SJSA1 (cell line): ENCODE results near the gene GHRHR. TPM values are rescaled to one million over a fixed set of nuclear protein-coding genes. Genes with fewer than 3 reads are reported as not detected.

Source experiments
- DNase-seq, 2 experiments: peaks; one replicate each; pipeline ENCODE4 v3.0.0-alpha.2; 2015 to 2020; ENCODE audit warnings: low spot score in 2 of 2, low read depth in 1 of 2
- H3K27ac ChIP-seq: fragments of 250-450 bp; sonication (Bioruptor Pico); 2 replicates; pipeline ENCODE4 v1.5.1; 2020; ENCODE audit warnings: mild to moderate bottlenecking, moderate library complexity
- H3K27me3 ChIP-seq: fragments of 250-450 bp; sonication (Bioruptor Pico); replicated peaks from 2 replicates; pipeline ENCODE4 v1.5.1; 2020; ENCODE audit warnings: mild to moderate bottlenecking, moderate library complexity
- H3K36me3 ChIP-seq: fragments of 250-450 bp; sonication (Bioruptor Pico); 2 replicates; pipeline ENCODE4 v1.5.1; 2020; ENCODE audit warnings: mild to moderate bottlenecking
- H3K4me1 ChIP-seq: fragments of 250-450 bp; sonication (Bioruptor Pico); replicated peaks from 2 replicates; pipeline ENCODE4 v1.6.1; 2021; ENCODE audit warnings: mild to moderate bottlenecking
- H3K4me3 ChIP-seq: fragments of 250-450 bp; sonication (Bioruptor Pico); 2 replicates; pipeline ENCODE4 v1.5.1; 2020; ENCODE audit warnings: mild to moderate bottlenecking
- H3K9me3 ChIP-seq: fragments of 250-450 bp; sonication (Bioruptor Pico); replicated peaks from 2 replicates; pipeline ENCODE4 v1.5.1; 2020; ENCODE audit warnings: mild to moderate bottlenecking
- total RNA-seq: library from RNA; depleted of rRNA; stranded (reverse); fragments of >200 nt; shearing (Covaris generic); gene quantifications from 2 replicates; pipeline ENCODE4 v1.2.3, GENCODE V29; 2014

GHRHR gene
- total RNA-seq, 1 experiment from 2014 or later = not detected

- peak in 1 of 2 experiments; percentile 22 for DNase-seq
- no peaks in the 10 kb centered on the region for H3K36me3 ChIP-seq
- no peaks in the 10 kb centered on the region for H3K4me1 ChIP-seq
- no peak overlapping the region for H3K4me3 ChIP-seq
- no peaks in the 10 kb centered on the region for H3K27me3 ChIP-seq
- H3K27ac ChIP-seq = no peak overlapping the region
- no peaks in the 10 kb centered on the region for H3K9me3 ChIP-seq
Measured at GRCh38 chr7:30932562-30932961, 31.2 kb upstream of the GHRHR start.

- no peak overlapping the region for H3K4me3 ChIP-seq
- no peaks in the 10 kb centered on the region for H3K4me1 ChIP-seq
- H3K9me3 ChIP-seq = no peaks in the 10 kb centered on the region
- peak in 1 of 2 experiments; percentile 32 for DNase-seq
- H3K27ac ChIP-seq = no peak overlapping the region
- H3K36me3 ChIP-seq = no peaks in the 10 kb centered on the region
- no peaks in the 10 kb centered on the region for H3K27me3 ChIP-seq
Measured at GRCh38 chr7:30933124-30933974, 30.4 kb upstream of the GHRHR start.

GRCh38 chr7:30934225-30934624, 29.5 kb upstream of the GHRHR start:
- no peak for DNase-seq
- H3K27me3 ChIP-seq = peaks cover 3% of the 10 kb centered on the region; the same call in 1 of the 2 replicates
- H3K9me3 ChIP-seq = no peaks in the 10 kb centered on the region
- no peak overlapping the region for H3K4me3 ChIP-seq
- no peaks in the 10 kb centered on the region for H3K36me3 ChIP-seq
- no peaks in the 10 kb centered on the region for H3K4me1 ChIP-seq
- H3K27ac ChIP-seq = no peak overlapping the region

GRCh38 chr7:30934732-30935568, 28.8 kb upstream of the GHRHR start:
- no peaks in the 10 kb centered on the region for H3K4me1 ChIP-seq
- H3K27ac ChIP-seq = no peak overlapping the region
- H3K36me3 ChIP-seq = no peaks in the 10 kb centered on the region
- peaks cover 8% of the 10 kb centered on the region; the same call in 1 of the 2 replicates for H3K27me3 ChIP-seq
- DNase-seq = peak in 1 of 2 experiments; percentile 34
- no peak overlapping the region for H3K4me3 ChIP-seq
- H3K9me3 ChIP-seq = no peaks in the 10 kb centered on the region

- Histone ChIP-seq H3K4me1 (no peaks in the 10 kb centered on the region), H3K4me3 (no peak overlapping the region), H3K27me3 (peaks cover 14% of the 10 kb centered on the region; the same call in 1 of the 2 replicates), H3K27ac (no peak overlapping the region), H3K9me3 (no peaks in the 10 kb centered on the region), H3K36me3 (no peaks in the 10 kb centered on the region)
- no peak for DNase-seq
Measured at GRCh38 chr7:30935569-30935877, 28.2 kb upstream of the GHRHR start.

GRCh38 chr7:30936650-30937245, 27.0 kb upstream of the GHRHR start:
- H3K4me1 ChIP-seq = no peaks in the 10 kb centered on the region
- no peaks in the 10 kb centered on the region for H3K9me3 ChIP-seq
- H3K27me3 ChIP-seq = peaks cover 14% of the 10 kb centered on the region; the same call in 1 of the 2 replicates
- no peak overlapping the region for H3K27ac ChIP-seq
- no peak for DNase-seq
- no peak overlapping the region for H3K4me3 ChIP-seq
- no peaks in the 10 kb centered on the region for H3K36me3 ChIP-seq

- Histone ChIP-seq H3K27ac (no peak overlapping the region), H3K4me3 (no peak overlapping the region), H3K9me3 (no peaks in the 10 kb centered on the region), H3K36me3 (no peaks in the 10 kb centered on the region), H3K27me3 (peaks cover 19% of the 10 kb centered on the region; the same call in 1 of the 2 replicates), H3K4me1 (no peaks in the 10 kb centered on the region)
- no peak for DNase-seq
Measured at GRCh38 chr7:30937416-30937815, 26.3 kb upstream of the GHRHR start.

- Histone ChIP-seq H3K4me1 (no peaks in the 10 kb centered on the region), H3K4me3 (no peak overlapping the region), H3K27me3 (peaks cover 21% of the 10 kb centered on the region; the same call in 1 of the 2 replicates), H3K27ac (no peak overlapping the region), H3K36me3 (no peaks in the 10 kb centered on the region), H3K9me3 (no peaks in the 10 kb centered on the region)
- peak; percentile 40 to 76 for DNase-seq
Measured at GRCh38 chr7:30938435-30939316, 25.1 kb upstream of the GHRHR start.

- no peaks in the 10 kb centered on the region for H3K36me3 ChIP-seq
- H3K4me3 ChIP-seq = no peak overlapping the region
- no peak overlapping the region for H3K27ac ChIP-seq
- DNase-seq = no peak
- no peaks in the 10 kb centered on the region for H3K9me3 ChIP-seq
- H3K27me3 ChIP-seq = peaks cover 21% of the 10 kb centered on the region; the same call in 1 of the 2 replicates
- no peaks in the 10 kb centered on the region for H3K4me1 ChIP-seq
Measured at GRCh38 chr7:30941582-30942323, 22.0 kb upstream of the GHRHR start.

GRCh38 chr7:30950197-30950596, 13.6 kb upstream of the GHRHR start:
- no peaks in the 10 kb centered on the region for H3K9me3 ChIP-seq
- H3K4me3 ChIP-seq = no peak overlapping the region
- peaks cover 9% of the 10 kb centered on the region; the same call in 1 of the 2 replicates for H3K27me3 ChIP-seq
- H3K4me1 ChIP-seq = no peaks in the 10 kb centered on the region
- no peak for DNase-seq
- no peaks in the 10 kb centered on the region for H3K36me3 ChIP-seq
- H3K27ac ChIP-seq = no peak overlapping the region

- no peak overlapping the region for H3K4me3 ChIP-seq
- no peak for DNase-seq
- H3K4me1 ChIP-seq = no peaks in the 10 kb centered on the region
- H3K9me3 ChIP-seq = no peaks in the 10 kb centered on the region
- peaks cover 16% of the 10 kb centered on the region; the same call in 1 of the 2 replicates for H3K27me3 ChIP-seq
- H3K27ac ChIP-seq = no peak overlapping the region
- no peaks in the 10 kb centered on the region for H3K36me3 ChIP-seq
Measured at GRCh38 chr7:30954914-30955313, 8.8 kb upstream of the GHRHR start.

- Histone ChIP-seq H3K9me3 (no peaks in the 10 kb centered on the region), H3K27me3 (peaks cover 16% of the 10 kb centered on the region), H3K4me1 (no peaks in the 10 kb centered on the region), H3K4me3 (no peak overlapping the region), H3K36me3 (no peaks in the 10 kb centered on the region), H3K27ac (no peak overlapping the region)
- DNase-seq = no peak
Measured at GRCh38 chr7:30956704-30957103, 7.0 kb upstream of the GHRHR start.
